Hepatocyte (in vitro differentiated cells): ENCODE results near the gene DCAF8. TPM values are rescaled to one million over a fixed set of nuclear protein-coding genes. Genes with fewer than 3 reads are reported as not detected.

Experiments
- DNase-seq: peaks from one replicate; pipeline ENCODE4 v3.0.0-alpha.2; 2016; ENCODE audit warnings: low spot score
- H2AFZ ChIP-seq: fragments of 200-600 bp; sonication (generic); 2 replicates; pipeline ENCODE4 v1.6.0; 2016; ENCODE audit warnings: antibody characterized with exemption, mild to moderate bottlenecking
- H3K27ac ChIP-seq: fragments of 200-600 bp; sonication (generic); 2 replicates; pipeline ENCODE4 v1.5.1; 2016; ENCODE audit warnings: mild to moderate bottlenecking
- H3K27me3 ChIP-seq: fragments of 200-600 bp; sonication (generic); 2 replicates; pipeline ENCODE4 v1.6.1; 2016
- H3K36me3 ChIP-seq: fragments of 200-600 bp; sonication (generic); replicated peaks from 2 replicates; pipeline ENCODE4 v1.5.1; 2016; ENCODE audit warnings: low read depth; ENCODE audit not compliant: insufficient read depth
- H3K4me1 ChIP-seq: fragments of 200-600 bp; sonication (generic); 2 replicates; pipeline ENCODE4 v1.5.1; 2016; ENCODE audit warnings: mild to moderate bottlenecking, moderate library complexity; ENCODE audit not compliant: insufficient read depth
- H3K4me2 ChIP-seq: fragments of 200-600 bp; sonication (generic); 2 replicates; pipeline ENCODE4 v1.6.0; 2016
- H3K4me3 ChIP-seq: fragments of 200-600 bp; sonication (generic); 2 replicates; pipeline ENCODE4 v1.5.1; 2016; ENCODE audit warnings: mild to moderate bottlenecking
- H3K79me2 ChIP-seq: fragments of 200-600 bp; sonication (generic); 2 replicates; pipeline ENCODE4 v1.6.0; 2017; ENCODE audit warnings: mild to moderate bottlenecking
- H3K9me2 ChIP-seq: fragments of 200-600 bp; sonication (generic); replicated peaks from 2 replicates; pipeline ENCODE4 v1.6.0; 2017; ENCODE audit warnings: mild to moderate bottlenecking; ENCODE audit not compliant: insufficient read depth
- H3K9me3 ChIP-seq: fragments of 200-600 bp; sonication (generic); 2 replicates; pipeline ENCODE4 v1.5.1; 2016; ENCODE audit warnings: low read depth, mild to moderate bottlenecking
- H4K20me1 ChIP-seq: fragments of 200-600 bp; sonication (generic); 2 replicates; pipeline ENCODE4 v1.6.0; 2016; ENCODE audit warnings: mild to moderate bottlenecking; ENCODE audit not compliant: insufficient read depth, poor library complexity, severe bottlenecking
- CTCF ChIP-seq: fragments of 200-600 bp; sonication (generic); IDR thresholded peaks from 2 replicates; pipeline ENCODE4 v1.5.1; 2016; ENCODE audit warnings: antibody characterized with exemption, mild to moderate bottlenecking; ENCODE audit not compliant: poor library complexity
- EZH2 ChIP-seq: fragments of 200-600 bp; sonication (generic); IDR thresholded peaks from 2 replicates; pipeline ENCODE4 v1.6.1; 2016; ENCODE audit warnings: antibody characterized with exemption, mild to moderate bottlenecking, borderline replicate concordance
- EZH2phosphoT487 ChIP-seq: fragments of 200-600 bp; sonication (generic); IDR thresholded peaks from one replicate; pipeline ENCODE4 v1.6.1; 2018; ENCODE audit warnings: antibody characterized with exemption, mild to moderate bottlenecking, low read depth, moderate library complexity; ENCODE audit not compliant: unreplicated experiment, severe bottlenecking
- WGBS: methylation state at CpG from one replicate; pipeline ENCODE4 v1.1.6; 2016; ENCODE audit warnings: low lambda C conversion rate; ENCODE audit errors: missing lambda C conversion rate; 5-methylcytosine and 5-hydroxymethylcytosine counted together
- polyA plus RNA-seq: library from polyadenylated mRNA; unstranded; fragments of >200 nt; fragmentation: Nextera tagmentation; extraction: Ambion mirVana; gene quantifications from 2 replicates; pipeline ENCODE4 v1.2.1, GENCODE V29; 2016
- total RNA-seq: library from RNA; depleted of rRNA; stranded (reverse); fragments of >200 nt; gene quantifications from 2 replicates; pipeline ENCODE4 v1.2.3, GENCODE V29; 2014

The DCAF8 gene
- total and polyA plus RNA-seq, 2 experiments from 2014 or later = 95.1 to 110 TPM

- Histone ChIP-seq H3K27me3 (no peaks in the 10 kb centered on the region), H4K20me1 (no peaks in the 10 kb centered on the region), H3K4me1 (no peaks in the 10 kb centered on the region), H2AFZ (no peak overlapping the region), H3K79me2 (peaks cover 3% of the 10 kb centered on the region), H3K4me2 (no peak overlapping the region), H3K9me3 (no peaks in the 10 kb centered on the region), H3K9me2 (no peaks in the 10 kb centered on the region), H3K4me3 (no peak overlapping the region), H3K36me3 (no peaks in the 10 kb centered on the region), H3K27ac (no peak overlapping the region)
- TF ChIP-seq CTCF = no peak
- TF ChIP-seq EZH2phosphoT487 = no peak
- TF ChIP-seq EZH2 = no peak
- DNase-seq = no peak
- 91% methylated on average over 13 of the region's 13 CpGs for WGBS
Measured at GRCh38 chr1:160307118-160307791, 44.9 kb upstream of the DCAF8 start.

- no peaks in the 10 kb centered on the region for H3K27me3 ChIP-seq
- no peaks in the 10 kb centered on the region for H3K9me2 ChIP-seq
- H3K4me1 ChIP-seq = no peaks in the 10 kb centered on the region
- no peaks in the 10 kb centered on the region for H4K20me1 ChIP-seq
- H3K36me3 ChIP-seq = peaks cover 4% of the 10 kb centered on the region
- TF ChIP-seq CTCF (no peak), EZH2phosphoT487 (no peak), EZH2 (no peak)
- no peak overlapping the region for H3K4me3 ChIP-seq
- no peak for DNase-seq
- no peak overlapping the region for H3K4me2 ChIP-seq
- H3K27ac ChIP-seq = no peak overlapping the region
- H2AFZ ChIP-seq = no peak overlapping the region
- H3K9me3 ChIP-seq = no peaks in the 10 kb centered on the region
- no peaks in the 10 kb centered on the region for H3K79me2 ChIP-seq
- WGBS = 83% methylated on average over 7 of the region's 7 CpGs
Measured at GRCh38 chr1:160300173-160300572, 37.8 kb upstream of the DCAF8 start.

- TF ChIP-seq EZH2phosphoT487 = no peak
- no peak for TF ChIP-seq CTCF
- TF ChIP-seq EZH2 = no peak
- H3K79me2 ChIP-seq = no peaks in the 10 kb centered on the region
- no peak overlapping the region for H3K4me3 ChIP-seq
- no peak overlapping the region for H3K27ac ChIP-seq
- H3K9me2 ChIP-seq = no peaks in the 10 kb centered on the region
- DNase-seq = no peak
- H3K4me1 ChIP-seq = no peaks in the 10 kb centered on the region
- H3K36me3 ChIP-seq = peaks cover 11% of the 10 kb centered on the region
- H4K20me1 ChIP-seq = no peaks in the 10 kb centered on the region
- no peak overlapping the region for H2AFZ ChIP-seq
- no peak overlapping the region for H3K4me2 ChIP-seq
- 96% methylated on average over 1 of the region's 1 CpG for WGBS
- no peaks in the 10 kb centered on the region for H3K9me3 ChIP-seq
- no peaks in the 10 kb centered on the region for H3K27me3 ChIP-seq
Measured at GRCh38 chr1:160296036-160296435, 33.7 kb upstream of the DCAF8 start.
